Measurements from ENCODE around the gene EML5.

The EML5 gene

GRCh38 chr14:88572117-88572516 lies 220.6 kb downstream of the EML5 start:
- Histone ChIP-seq H3K4me2 (ENCODE audit: low read depth, low read length, poor library complexity, severe bottlenecking) (no peak overlapping the region), H3K9me3 (ENCODE audit: insufficient read depth, low read length) (no peaks in the 10 kb centered on the region), H2AFZ (ENCODE audit: low read depth, low read length, severe bottlenecking) (no peak overlapping the region), H3K9ac (ENCODE audit: low read length) (no peak overlapping the region), H3K4me3 (ENCODE audit: insufficient read depth, low read length, poor library complexity, severe bottlenecking) (no peak overlapping the region), H3K27ac (ENCODE audit: low read depth, low read length) (no peak overlapping the region), H3K36me3 (ENCODE audit: low read length) (peaks cover 41% of the 10 kb centered on the region), H4K20me1 (ENCODE audit: low read depth, low read length) (no peaks in the 10 kb centered on the region), H3F3A (ENCODE audit: insufficient read depth) (peaks cover 4% of the 10 kb centered on the region; the same call in 1 of the 2 replicates), H3K79me2 (ENCODE audit: insufficient read depth, low read length) (no peaks in the 10 kb centered on the region), H3K9me2 (replicated peaks; ENCODE audit: insufficient read depth, low read length) (no peaks in the 10 kb centered on the region), H3K27me3 (ENCODE audit: low read length) (no peaks in the 10 kb centered on the region)
- no peak for TF ChIP-seq EZH2phosphoT487 (conservative IDR thresholded peaks at IDR 0.05; ENCODE audit: low read length)
- no peak for TF ChIP-seq CTCF (IDR thresholded peaks at IDR 0.05; ENCODE audit: insufficient read depth, low read length, poor library complexity, severe bottlenecking)

- H3K27ac ChIP-seq (ENCODE audit: low read depth, low read length): no peak overlapping the region
- no peak overlapping the region for H3K9ac ChIP-seq (ENCODE audit: low read length)
- peaks cover 4% of the 10 kb centered on the region; the same call in 1 of the 2 replicates for H3F3A ChIP-seq (ENCODE audit: insufficient read depth)
- peaks cover 30% of the 10 kb centered on the region for H3K36me3 ChIP-seq (ENCODE audit: low read length)
- peaks cover 22% of the 10 kb centered on the region; the same call in 1 of the 2 replicates for H3K79me2 ChIP-seq (ENCODE audit: insufficient read depth, low read length)
- no peak for TF ChIP-seq EZH2phosphoT487 (conservative IDR thresholded peaks at IDR 0.05; ENCODE audit: low read length)
- no peak for TF ChIP-seq CTCF (IDR thresholded peaks at IDR 0.05; ENCODE audit: insufficient read depth, low read length, poor library complexity, severe bottlenecking)
- no peak overlapping the region for H3K4me3 ChIP-seq (ENCODE audit: insufficient read depth, low read length, poor library complexity, severe bottlenecking)
- H3K27me3 ChIP-seq (ENCODE audit: low read length): no peaks in the 10 kb centered on the region
- no peak overlapping the region for H3K4me2 ChIP-seq (ENCODE audit: low read depth, low read length, poor library complexity, severe bottlenecking)
- H3K9me3 ChIP-seq (ENCODE audit: insufficient read depth, low read length): no peaks in the 10 kb centered on the region
- no peak overlapping the region for H2AFZ ChIP-seq (ENCODE audit: low read depth, low read length, severe bottlenecking)
- H3K9me2 ChIP-seq (replicated peaks; ENCODE audit: insufficient read depth, low read length): no peaks in the 10 kb centered on the region
- H4K20me1 ChIP-seq (ENCODE audit: low read depth, low read length): no peaks in the 10 kb centered on the region
These were observed 224.6 kb downstream of the EML5 start for GRCh38 chr14:88568196-88568595.

- TF ChIP-seq CTCF (IDR thresholded peaks at IDR 0.05; ENCODE audit: insufficient read depth, low read length, poor library complexity, severe bottlenecking) (no peak), EZH2phosphoT487 (conservative IDR thresholded peaks at IDR 0.05; ENCODE audit: low read length) (no peak)
- no peaks in the 10 kb centered on the region for H3K27me3 ChIP-seq (ENCODE audit: low read length)
- no peaks in the 10 kb centered on the region for H3K9me3 ChIP-seq (ENCODE audit: insufficient read depth, low read length)
- H3K27ac ChIP-seq (ENCODE audit: low read depth, low read length): no peak overlapping the region
- H3K4me3 ChIP-seq (ENCODE audit: insufficient read depth, low read length, poor library complexity, severe bottlenecking): no peak overlapping the region
- no peak overlapping the region for H2AFZ ChIP-seq (ENCODE audit: low read depth, low read length, severe bottlenecking)
- H3K4me2 ChIP-seq (ENCODE audit: low read depth, low read length, poor library complexity, severe bottlenecking): no peak overlapping the region
- H3K9me2 ChIP-seq (replicated peaks; ENCODE audit: insufficient read depth, low read length): no peaks in the 10 kb centered on the region
- 0 out of 2 replicates have a peak, but pooled peaks cover 4% of the 10 kb centered on the region for H3F3A ChIP-seq (ENCODE audit: insufficient read depth)
- no peak overlapping the region for H3K9ac ChIP-seq (ENCODE audit: low read length)
- H3K36me3 ChIP-seq (ENCODE audit: low read length): peaks cover 13% of the 10 kb centered on the region
- no peaks in the 10 kb centered on the region for H4K20me1 ChIP-seq (ENCODE audit: low read depth, low read length)
- peaks cover 23% of the 10 kb centered on the region; the same call in 1 of the 2 replicates for H3K79me2 ChIP-seq (ENCODE audit: insufficient read depth, low read length)
These were observed 227.3 kb downstream of the EML5 start for GRCh38 chr14:88565427-88565826.

Measured in SU-DHL-6 (cell line).